ENCODE data around the gene TBC1D2. TPM values are rescaled to one million over a fixed set of nuclear protein-coding genes. Genes with fewer than 3 reads are reported as not detected.
A peak's percentile ranks its signal among the peaks of the same experiment; 100 is the strongest.

The TBC1D2 gene
- total and polyA plus RNA-seq, 2 of the 13 experiments (the other 11 are each of a cell fraction or from before 2014, with no cell fraction given) = 2.0 to 2.8 TPM

- TF ChIP-seq AKNA (CRISPR knock-in tag; IDR thresholded peaks at IDR 0.05; ENCODE audit: borderline replicate concordance) = no peak
- no peak for TF ChIP-seq MXD3 (CRISPR knock-in tag; IDR thresholded peaks at IDR 0.05)
- peak; percentile 40; the same call in 1 of the 2 replicates for TF ChIP-seq BCL6 (CRISPR knock-in tag; IDR thresholded peaks at IDR 0.05)
- no peak for TF ChIP-seq CENPX (CRISPR knock-in tag; IDR thresholded peaks at IDR 0.05)
- no peak for TF ChIP-seq SMAD3 (CRISPR knock-in tag; IDR thresholded peaks at IDR 0.05)
- no peak for TF ChIP-seq SIX4 (CRISPR knock-in tag; IDR thresholded peaks at IDR 0.05)
- TF ChIP-seq ZNF251 (CRISPR knock-in tag; IDR thresholded peaks at IDR 0.05) = no peak
- no peak for TF ChIP-seq STAT5B (CRISPR knock-in tag; IDR thresholded peaks at IDR 0.05)
- TF ChIP-seq BCL3 (CRISPR knock-in tag; IDR thresholded peaks at IDR 0.05) = no peak
- no peak for TF ChIP-seq XBP1 (CRISPR knock-in tag; IDR thresholded peaks at IDR 0.05)
- TF ChIP-seq ZNF800 (CRISPR knock-in tag; IDR thresholded peaks at IDR 0.05) = no peak
- no peak for TF ChIP-seq SRSF4 (IDR thresholded peaks at IDR 0.05; ENCODE audit: low read depth, low read length, poor library complexity, severe bottlenecking)
- peak; percentile 24; the same call in 1 of the 2 replicates for TF ChIP-seq ZMYM3 (CRISPR knock-in tag; IDR thresholded peaks at IDR 0.05)
- no peak for TF ChIP-seq ZNF782 (CRISPR knock-in tag; IDR thresholded peaks at IDR 0.05; ENCODE audit: borderline replicate concordance)
- no peak for TF ChIP-seq ZNF232 (CRISPR knock-in tag; IDR thresholded peaks at IDR 0.05; ENCODE audit: borderline replicate concordance)
- no peak for TF ChIP-seq ZNF839 (CRISPR knock-in tag; IDR thresholded peaks at IDR 0.05; ENCODE audit: borderline replicate concordance)
- no peak for TF ChIP-seq SNAPC2 (CRISPR knock-in tag; IDR thresholded peaks at IDR 0.05)
- no peak for TF ChIP-seq KLF13 (CRISPR knock-in tag; IDR thresholded peaks at IDR 0.05)
- TF ChIP-seq IRF9 (CRISPR knock-in tag; IDR thresholded peaks at IDR 0.05; ENCODE audit: borderline replicate concordance) = no peak
- TF ChIP-seq ZNF766 (CRISPR knock-in tag; IDR thresholded peaks at IDR 0.05; ENCODE audit: borderline replicate concordance) = no peak
These were observed 26.9 kb downstream of the TBC1D2 start (continued) for GRCh38 chr9:98228392-98229089.

All from HepG2 (cell line).